ENCODE data around the gene NLGN4Y.

The NLGN4Y gene

GRCh38 chrY:14524272-14525231 lies at the start of gene NLGN4Y:
Gene NLGN4Y (plus strand): TSS chrY:14524529. CDS start chrY:14622120, 97,591 bp downstream.
- DNase-seq = no peak

GRCh38 chrY:14485935-14486334 lies 38.4 kb upstream of the NLGN4Y start:
- no peak for DNase-seq

GRCh38 chrY:14490226-14490625 lies 34.1 kb upstream of the NLGN4Y start:
- no peak for DNase-seq

- no peak for DNase-seq
These were observed 26.3 kb upstream of the NLGN4Y start for GRCh38 chrY:14498071-14498470.

- no peak for DNase-seq
These were observed 19.7 kb upstream of the NLGN4Y start for GRCh38 chrY:14504592-14504991.

- no peak for DNase-seq
These were observed 1.9 kb upstream of the NLGN4Y start for GRCh38 chrY:14522379-14522950.

- no peak for DNase-seq
These were observed 648 bp upstream of the NLGN4Y start for GRCh38 chrY:14523491-14524271.

GRCh38 chrY:14525315-14525714 lies 986 bp downstream of the NLGN4Y start:
- DNase-seq = no peak

GRCh38 chrY:14528361-14528760 lies 4.0 kb downstream of the NLGN4Y start:
- no peak for DNase-seq

GRCh38 chrY:14536703-14537102 lies 12.4 kb downstream of the NLGN4Y start:
- DNase-seq = no peak

- DNase-seq = no peak
These were observed 19.2 kb downstream of the NLGN4Y start for GRCh38 chrY:14543506-14543905.

GRCh38 chrY:14581294-14581693 lies 57.0 kb downstream of the NLGN4Y start:
- no peak for DNase-seq

GRCh38 chrY:14586725-14587124 lies 62.4 kb downstream of the NLGN4Y start:
- no peak for DNase-seq

- DNase-seq = no peak
These were observed 77.0 kb downstream of the NLGN4Y start for GRCh38 chrY:14601372-14601771.

- no peak for DNase-seq
These were observed 93.3 kb downstream of the NLGN4Y start for GRCh38 chrY:14617625-14618024.

GRCh38 chrY:14618513-14618912 lies 94.2 kb downstream of the NLGN4Y start:
- no peak for DNase-seq

- DNase-seq = no peak
These were observed 103.9 kb downstream of the NLGN4Y start for GRCh38 chrY:14628208-14628607.

GRCh38 chrY:14631676-14632075 lies 107.3 kb downstream of the NLGN4Y start:
- DNase-seq = no peak

- no peak for DNase-seq
These were observed 109.4 kb downstream of the NLGN4Y start for GRCh38 chrY:14633718-14634117.

- no peak for DNase-seq
These were observed 110.6 kb downstream of the NLGN4Y start for GRCh38 chrY:14634954-14635353.

- DNase-seq = no peak
These were observed 113.2 kb downstream of the NLGN4Y start for GRCh38 chrY:14637551-14637950.

GRCh38 chrY:14641853-14642252 lies 117.5 kb downstream of the NLGN4Y start:
- no peak for DNase-seq

GRCh38 chrY:14644157-14644952 lies 120.0 kb downstream of the NLGN4Y start:
- DNase-seq = no peak
